Right lobe of liver (tissue), 4 donors: ENCODE results near the gene MMP15.

Experiments used
- POLR2A ChIP-seq: fragments of 450-650 bp; IDR thresholded peaks from one replicate; pipeline ENCODE4 v1.6.1; 2017; ENCODE audit warnings: antibody characterized with exemption, mild to moderate bottlenecking
- TF ChIP-seq, protein P1 (sequence below), 4 donors: fragments of 200-600 bp in 3 of 4; fragments of 450-650 bp in 1 of 4; IDR thresholded peaks; one replicate each; pipeline versions ENCODE4 v1.5.1 to v1.8.0; 2016 to 2022; ENCODE audit warnings: antibody characterized with exemption in 4 of 4, mild to moderate bottlenecking in 2 of 4
- donor health status: DM: no; HTN: no; CAD: no.
- donor health status: DM: no; HTN: no; CAD: no.
- donor health status: DM: no; HTN: yes; CAD: no.

DNA sequence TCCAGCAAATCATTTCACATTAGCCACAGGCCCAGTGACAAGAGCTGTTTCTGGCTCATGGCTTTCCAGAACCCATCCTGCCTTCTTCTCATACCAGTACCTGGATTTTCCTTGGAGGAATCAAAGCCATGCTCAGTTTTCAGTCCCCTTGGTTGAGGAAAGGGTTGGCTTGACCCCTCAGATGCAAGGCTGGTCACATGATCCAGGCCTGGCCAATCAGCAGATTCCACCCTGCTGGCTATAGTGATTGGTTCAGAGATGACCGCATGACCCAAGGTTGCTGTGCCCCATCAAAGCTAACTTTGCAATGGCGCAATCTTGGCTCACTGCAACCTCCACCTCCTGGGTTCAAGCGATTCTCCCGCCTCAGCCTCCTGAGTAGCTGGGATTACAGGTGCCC lies 45.0 kb downstream of the MMP15 start:
- TF ChIP-seq, protein P1, sequence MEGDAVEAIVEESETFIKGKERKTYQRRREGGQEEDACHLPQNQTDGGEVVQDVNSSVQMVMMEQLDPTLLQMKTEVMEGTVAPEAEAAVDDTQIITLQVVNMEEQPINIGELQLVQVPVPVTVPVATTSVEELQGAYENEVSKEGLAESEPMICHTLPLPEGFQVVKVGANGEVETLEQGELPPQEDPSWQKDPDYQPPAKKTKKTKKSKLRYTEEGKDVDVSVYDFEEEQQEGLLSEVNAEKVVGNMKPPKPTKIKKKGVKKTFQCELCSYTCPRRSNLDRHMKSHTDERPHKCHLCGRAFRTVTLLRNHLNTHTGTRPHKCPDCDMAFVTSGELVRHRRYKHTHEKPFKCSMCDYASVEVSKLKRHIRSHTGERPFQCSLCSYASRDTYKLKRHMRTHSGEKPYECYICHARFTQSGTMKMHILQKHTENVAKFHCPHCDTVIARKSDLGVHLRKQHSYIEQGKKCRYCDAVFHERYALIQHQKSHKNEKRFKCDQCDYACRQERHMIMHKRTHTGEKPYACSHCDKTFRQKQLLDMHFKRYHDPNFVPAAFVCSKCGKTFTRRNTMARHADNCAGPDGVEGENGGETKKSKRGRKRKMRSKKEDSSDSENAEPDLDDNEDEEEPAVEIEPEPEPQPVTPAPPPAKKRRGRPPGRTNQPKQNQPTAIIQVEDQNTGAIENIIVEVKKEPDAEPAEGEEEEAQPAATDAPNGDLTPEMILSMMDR (IDR thresholded peaks at IDR 0.05), result no peak
- TF ChIP-seq POLR2A, result no peak
